GM18868 (cell line): ENCODE measurements around the gene C2orf76.

Experiments
- ATAC-seq: cut with Tn5 transposase; IDR thresholded peaks from one replicate; pipeline ENCODE4 v1.9.1; 2021; ENCODE audit warnings: mild to moderate bottlenecking, moderate library complexity; ENCODE audit not compliant: unreplicated experiment

C2orf76 gene

GRCh38 chr2:119338826-119339561, 27.6 kb downstream of the C2orf76 start:
- ATAC-seq = peak; percentile 100

- no peak for ATAC-seq
Measured at GRCh38 chr2:119338272-119338671, 28.4 kb downstream of the C2orf76 start.

GRCh38 chr2:119337749-119338148, 28.9 kb downstream of the C2orf76 start:
- ATAC-seq = no peak

GRCh38 chr2:119333833-119334232, 32.8 kb downstream of the C2orf76 start:
- no peak for ATAC-seq

- no peak for ATAC-seq
Measured at GRCh38 chr2:119333360-119333759, 33.3 kb downstream of the C2orf76 start.

GRCh38 chr2:119332953-119333352, 33.7 kb downstream of the C2orf76 start:
- ATAC-seq = no peak

GRCh38 chr2:119327431-119327830, 39.2 kb downstream of the C2orf76 start:
- ATAC-seq = no peak

- ATAC-seq = no peak
Measured at GRCh38 chr2:119326938-119327337, 39.7 kb downstream of the C2orf76 start.

GRCh38 chr2:119324685-119325270, 41.9 kb downstream of the C2orf76 start:
- no peak for ATAC-seq

- ATAC-seq = no peak
Measured at GRCh38 chr2:119323459-119323858, 43.2 kb downstream of the C2orf76 start.

GRCh38 chr2:119319593-119319992, 47.0 kb downstream of the C2orf76 start:
- no peak for ATAC-seq

- ATAC-seq = no peak
Measured at GRCh38 chr2:119317554-119317953, 49.1 kb downstream of the C2orf76 start.

GRCh38 chr2:119316066-119316465, 50.6 kb downstream of the C2orf76 start:
- no peak for ATAC-seq

- no peak for ATAC-seq
Measured at GRCh38 chr2:119315241-119315925, 51.3 kb downstream of the C2orf76 start.

- ATAC-seq = no peak
Measured at GRCh38 chr2:119311831-119312230, 54.8 kb downstream of the C2orf76 start.

- ATAC-seq = no peak
Measured at GRCh38 chr2:119311371-119311770, 55.3 kb downstream of the C2orf76 start.

GRCh38 chr2:119308793-119309330, 57.8 kb downstream of the C2orf76 start:
- ATAC-seq = no peak

- no peak for ATAC-seq
Measured at GRCh38 chr2:119307419-119308140, 59.1 kb downstream of the C2orf76 start.

- ATAC-seq = no peak
Measured at GRCh38 chr2:119306196-119306590, 60.4 kb downstream of the C2orf76 start.

- ATAC-seq = no peak
Measured at GRCh38 chr2:119305497-119306195, 61.0 kb downstream of the C2orf76 start.

- no peak for ATAC-seq
Measured at GRCh38 chr2:119304847-119305246, 61.8 kb downstream of the C2orf76 start.
